OCI-LY3 (cell line): ENCODE results near the gene MERTK.
"Not testable (repeated sequence)": the region's sequence is repeated elsewhere in the genome, so short reads cannot be mapped to it uniquely, and the experiment has no call there.

Source experiments
- H2AFZ ChIP-seq: fragments of 200-600, 300-600 bp; shearing (Covaris generic); 2 replicates; pipeline ENCODE4 v1.6.0; 2014; ENCODE audit warnings: antibody characterized with exemption, low read depth, low read length
- H3K27ac ChIP-seq: fragments of 200-600, 300-600 bp; sonication (generic); 2 replicates; pipeline ENCODE4 v1.5.1; 2014; ENCODE audit warnings: mild to moderate bottlenecking, low read length, moderate library complexity, mixed read lengths
- H3K27me3 ChIP-seq: fragments of 200-600, 300-600 bp; sonication (generic); 2 replicates; pipeline ENCODE4 v1.6.1; 2014; ENCODE audit warnings: low read depth, low read length, mixed read lengths
- H3K36me3 ChIP-seq: fragments of 200-600, 300-600 bp; sonication (generic); replicated peaks from 2 replicates; pipeline ENCODE3; 2014; ENCODE audit warnings: low read depth, low read length, mixed read lengths
- H3K4me1 ChIP-seq: fragments of 300-600, 200-600 bp; sonication (generic); 2 replicates; pipeline ENCODE4 v1.6.1; 2014; ENCODE audit warnings: low read length, mixed read lengths
- H3K4me2 ChIP-seq: fragments of 200-600, 300-600 bp; sonication (generic); 2 replicates; pipeline ENCODE4 v1.6.1; 2014; ENCODE audit warnings: low read length, mixed read lengths
- H3K4me3 ChIP-seq: fragments of 300-600, 200-600 bp; sonication (generic); 2 replicates; pipeline ENCODE4 v1.5.1; 2014; ENCODE audit warnings: antibody characterized with exemption, mild to moderate bottlenecking, low read length, moderate library complexity
- H3K79me2 ChIP-seq: fragments of 300-600, 200-600 bp; shearing (Covaris generic); 2 replicates; pipeline ENCODE4 v1.6.1; 2014; ENCODE audit warnings: mild to moderate bottlenecking, low read length, mixed read lengths
- H3K9ac ChIP-seq: fragments of 300-600, 200-600 bp; shearing (Covaris generic); 2 replicates; pipeline ENCODE4 v1.6.0; 2014; ENCODE audit warnings: mild to moderate bottlenecking, low read length, moderate library complexity
- H3K9me3 ChIP-seq: fragments of 200-600, 300-600 bp; shearing (Covaris generic); 2 replicates; pipeline ENCODE4 v1.6.1; 2014; ENCODE audit warnings: low read length, mixed read lengths; ENCODE audit not compliant: insufficient read depth
- H4K20me1 ChIP-seq: fragments of 200-600, 300-600 bp; sonication (generic); 2 replicates; pipeline ENCODE4 v1.6.1; 2016; ENCODE audit warnings: low read length, mixed read lengths; ENCODE audit not compliant: insufficient read depth
- EZH2phosphoT487 ChIP-seq: fragments of 200-600 bp; shearing (Covaris generic); IDR thresholded peaks from 2 replicates; pipeline ENCODE4 v1.6.1; 2018; ENCODE audit warnings: antibody characterized with exemption, mixed run types, low read depth
- TF ChIP-seq, protein P1 (sequence below): fragments of 200-600, 300-600 bp; sonication (generic); IDR thresholded peaks from 2 replicates; pipeline ENCODE4 v1.5.1; 2014; ENCODE audit warnings: antibody characterized with exemption, low read length, low read depth

MERTK gene

DNA sequence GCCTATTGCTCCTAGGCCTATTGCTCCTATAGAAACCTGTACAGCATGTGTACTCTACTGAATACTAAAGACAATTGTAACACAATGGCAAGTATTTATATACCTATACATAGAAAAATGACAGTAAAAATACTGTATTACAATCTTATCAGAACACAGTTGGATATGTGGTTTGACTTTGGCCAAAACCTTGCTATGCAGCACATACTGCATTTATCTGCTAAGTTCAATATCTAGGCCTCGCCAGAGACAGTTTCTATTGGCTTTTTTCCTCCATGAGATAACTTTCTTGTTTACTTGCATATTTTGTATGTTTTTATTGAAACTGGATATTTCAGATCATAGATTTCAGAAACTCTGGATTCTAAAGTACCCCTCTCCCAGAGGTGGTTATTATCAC lies 137.4 kb downstream of the MERTK start:
- Histone ChIP-seq H3K4me3 (no peak overlapping the region), H3K27ac (no peak overlapping the region), H4K20me1 (no peaks in the 10 kb centered on the region), H3K9ac (no peak overlapping the region), H3K27me3 (no peaks in the 10 kb centered on the region), H3K36me3 (no peaks in the 10 kb centered on the region), H2AFZ (no peak overlapping the region), H3K9me3 (no peaks in the 10 kb centered on the region), H3K4me2 (no peak overlapping the region), H3K4me1 (no peaks in the 10 kb centered on the region), H3K79me2 (no peaks in the 10 kb centered on the region)
- TF ChIP-seq, protein P1, sequence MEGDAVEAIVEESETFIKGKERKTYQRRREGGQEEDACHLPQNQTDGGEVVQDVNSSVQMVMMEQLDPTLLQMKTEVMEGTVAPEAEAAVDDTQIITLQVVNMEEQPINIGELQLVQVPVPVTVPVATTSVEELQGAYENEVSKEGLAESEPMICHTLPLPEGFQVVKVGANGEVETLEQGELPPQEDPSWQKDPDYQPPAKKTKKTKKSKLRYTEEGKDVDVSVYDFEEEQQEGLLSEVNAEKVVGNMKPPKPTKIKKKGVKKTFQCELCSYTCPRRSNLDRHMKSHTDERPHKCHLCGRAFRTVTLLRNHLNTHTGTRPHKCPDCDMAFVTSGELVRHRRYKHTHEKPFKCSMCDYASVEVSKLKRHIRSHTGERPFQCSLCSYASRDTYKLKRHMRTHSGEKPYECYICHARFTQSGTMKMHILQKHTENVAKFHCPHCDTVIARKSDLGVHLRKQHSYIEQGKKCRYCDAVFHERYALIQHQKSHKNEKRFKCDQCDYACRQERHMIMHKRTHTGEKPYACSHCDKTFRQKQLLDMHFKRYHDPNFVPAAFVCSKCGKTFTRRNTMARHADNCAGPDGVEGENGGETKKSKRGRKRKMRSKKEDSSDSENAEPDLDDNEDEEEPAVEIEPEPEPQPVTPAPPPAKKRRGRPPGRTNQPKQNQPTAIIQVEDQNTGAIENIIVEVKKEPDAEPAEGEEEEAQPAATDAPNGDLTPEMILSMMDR = no peak
- no peak for TF ChIP-seq EZH2phosphoT487

DNA sequence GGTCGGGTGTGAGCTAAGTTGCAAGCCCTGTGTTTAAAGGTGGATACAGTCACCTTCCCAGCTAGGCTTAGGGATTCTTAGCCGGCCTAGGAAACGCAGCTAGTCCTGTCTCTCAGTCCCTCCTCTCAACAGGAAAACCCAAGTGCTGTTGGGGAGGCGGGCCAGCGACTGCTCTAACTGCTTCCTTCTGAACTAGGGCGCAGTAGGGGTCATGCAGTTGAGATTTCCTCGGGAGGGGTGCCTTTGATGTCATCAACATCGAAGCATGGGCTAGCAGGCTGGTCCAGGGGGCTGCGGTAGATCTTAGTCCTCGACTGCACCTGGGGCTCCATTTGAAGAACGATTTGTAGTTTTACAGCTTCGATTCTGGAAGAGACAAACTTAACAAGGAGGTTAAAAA lies 141.1 kb downstream of the MERTK start:
- H3K4me2 ChIP-seq, H2AFZ ChIP-seq, H3K4me3 ChIP-seq, H3K9ac ChIP-seq, H3K27me3 ChIP-seq, H3K9me3 ChIP-seq, H3K27ac ChIP-seq, H3K79me2 ChIP-seq, H4K20me1 ChIP-seq, H3K4me1 ChIP-seq, H3K36me3 ChIP-seq: not testable (repeated sequence)

DNA sequence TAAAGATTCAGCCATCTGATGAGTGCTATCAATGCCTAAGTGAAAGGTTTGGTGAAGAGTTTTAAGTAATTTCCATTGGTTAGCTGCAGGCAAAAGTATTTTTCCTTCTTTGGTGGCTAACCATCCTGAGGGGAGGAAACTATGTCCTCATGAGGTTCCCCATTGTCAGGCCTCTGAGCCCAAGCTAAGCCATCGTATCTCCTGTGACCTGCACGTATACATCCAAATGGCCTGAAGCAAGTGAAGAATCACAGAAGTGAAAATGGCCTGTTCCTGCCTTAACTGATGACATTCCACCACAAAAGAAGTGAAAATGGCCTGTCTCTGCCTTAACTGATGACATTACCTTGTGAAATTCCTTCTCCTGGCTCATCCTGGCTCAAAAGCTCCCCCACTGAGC lies 141.7 kb downstream of the MERTK start:
- not testable (repeated sequence) for H3K4me2 ChIP-seq, H3K79me2 ChIP-seq, H3K9ac ChIP-seq, H3K4me1 ChIP-seq, H3K4me3 ChIP-seq, H2AFZ ChIP-seq, H3K36me3 ChIP-seq, H3K9me3 ChIP-seq, H3K27me3 ChIP-seq, H4K20me1 ChIP-seq, H3K27ac ChIP-seq

DNA sequence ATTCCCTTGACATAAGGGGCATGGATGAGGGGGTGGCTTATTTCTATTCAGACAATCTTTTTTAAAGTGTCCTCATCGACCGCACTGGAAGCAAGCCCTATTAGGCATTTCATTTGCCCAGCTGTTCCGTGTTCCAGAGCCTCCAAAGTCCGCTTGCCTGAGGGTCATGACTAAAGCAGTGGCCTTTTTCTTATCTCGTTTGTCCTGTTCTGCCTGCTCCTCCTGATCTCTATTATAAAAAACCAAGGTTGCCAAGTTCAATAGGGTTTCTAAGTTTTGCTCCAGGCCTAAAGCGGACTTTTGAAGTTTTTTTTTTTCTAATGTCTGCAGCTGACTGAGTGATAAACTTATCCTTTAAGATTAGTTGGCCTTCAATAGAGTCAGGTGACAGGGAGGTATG lies 143.1 kb downstream of the MERTK start:
- H3K27ac ChIP-seq, H4K20me1 ChIP-seq, H3K4me3 ChIP-seq, H2AFZ ChIP-seq, H3K36me3 ChIP-seq, H3K79me2 ChIP-seq, H3K4me2 ChIP-seq, H3K9me3 ChIP-seq, H3K27me3 ChIP-seq, H3K9ac ChIP-seq, H3K4me1 ChIP-seq: not testable (repeated sequence)

DNA sequence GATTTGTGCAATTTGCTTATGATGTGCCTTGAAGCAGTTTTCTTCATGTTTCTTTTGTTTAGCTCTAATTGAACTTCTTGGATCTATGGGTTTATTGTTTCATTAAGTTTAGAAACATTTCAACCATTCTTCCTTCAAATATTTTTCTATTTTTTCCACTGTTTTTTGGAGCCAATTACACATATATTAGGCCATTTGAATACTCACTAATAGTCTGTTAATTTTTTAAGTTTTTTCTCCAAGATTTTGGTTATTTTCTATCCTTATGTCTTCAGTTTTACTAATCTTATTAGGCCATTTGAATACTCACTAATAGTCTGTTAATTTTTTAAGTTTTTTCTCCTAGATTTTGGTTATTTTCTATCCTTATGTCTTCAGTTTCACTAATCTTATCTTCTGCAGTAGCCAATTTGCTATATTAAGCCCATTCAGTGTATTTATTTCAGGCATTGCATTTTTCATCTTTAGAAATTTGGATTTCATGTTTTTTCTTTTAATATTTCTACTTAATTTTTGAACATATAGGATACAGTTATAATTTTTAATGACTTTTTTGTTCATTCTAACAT lies 147.1 kb downstream of the MERTK start:
- no peaks in the 10 kb centered on the region for H3K79me2 ChIP-seq

More for the DNA sequence above, 147.1 kb downstream of the MERTK start:
- Histone ChIP-seq H3K4me1 (0 out of 2 replicates have a peak, but pooled peaks cover 3% of the 10 kb centered on the region), H4K20me1 (no peaks in the 10 kb centered on the region), H3K27ac (no peak overlapping the region), H3K27me3 (no peaks in the 10 kb centered on the region), H3K9me3 (no peaks in the 10 kb centered on the region), H2AFZ (no peak overlapping the region), H3K9ac (no peak overlapping the region), H3K36me3 (no peaks in the 10 kb centered on the region), H3K4me3 (no peak overlapping the region), H3K4me2 (no peak overlapping the region)
- no peak for TF ChIP-seq EZH2phosphoT487
- TF ChIP-seq, protein P1 = no peak
